HK-2 (cell line): ENCODE data around the gene GGTA1.
"Not testable (repeated sequence)": the region's sequence is repeated elsewhere in the genome, so short reads cannot be mapped to it uniquely, and the experiment has no call there.

Source experiments
- DNase-seq: peaks from one replicate; pipeline ENCODE4 v3.0.0-alpha.2; 2018; ENCODE audit not compliant: unreplicated experiment

Gene GGTA1

DNA sequence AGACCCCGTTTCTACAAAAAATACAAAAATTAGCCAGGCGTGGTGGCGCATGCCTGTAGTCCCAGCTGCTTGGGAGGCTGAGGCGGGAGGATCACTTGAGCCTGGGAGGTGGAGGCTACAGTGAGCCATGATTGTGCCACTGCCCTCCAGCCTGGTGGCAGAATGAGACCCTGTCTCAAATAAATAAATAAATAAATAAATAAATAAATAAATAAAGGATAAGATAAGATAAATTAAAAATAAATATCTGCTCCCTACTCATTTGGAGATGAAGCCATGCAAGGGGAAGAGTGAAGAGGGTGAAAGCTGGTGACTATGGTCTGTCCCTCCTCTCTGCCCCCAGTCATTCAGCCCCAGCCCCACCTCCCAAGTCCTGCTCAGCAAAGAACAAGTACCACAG lies 41.2 kb downstream of the GGTA1 start:
- not testable (repeated sequence) for DNase-seq

DNA sequence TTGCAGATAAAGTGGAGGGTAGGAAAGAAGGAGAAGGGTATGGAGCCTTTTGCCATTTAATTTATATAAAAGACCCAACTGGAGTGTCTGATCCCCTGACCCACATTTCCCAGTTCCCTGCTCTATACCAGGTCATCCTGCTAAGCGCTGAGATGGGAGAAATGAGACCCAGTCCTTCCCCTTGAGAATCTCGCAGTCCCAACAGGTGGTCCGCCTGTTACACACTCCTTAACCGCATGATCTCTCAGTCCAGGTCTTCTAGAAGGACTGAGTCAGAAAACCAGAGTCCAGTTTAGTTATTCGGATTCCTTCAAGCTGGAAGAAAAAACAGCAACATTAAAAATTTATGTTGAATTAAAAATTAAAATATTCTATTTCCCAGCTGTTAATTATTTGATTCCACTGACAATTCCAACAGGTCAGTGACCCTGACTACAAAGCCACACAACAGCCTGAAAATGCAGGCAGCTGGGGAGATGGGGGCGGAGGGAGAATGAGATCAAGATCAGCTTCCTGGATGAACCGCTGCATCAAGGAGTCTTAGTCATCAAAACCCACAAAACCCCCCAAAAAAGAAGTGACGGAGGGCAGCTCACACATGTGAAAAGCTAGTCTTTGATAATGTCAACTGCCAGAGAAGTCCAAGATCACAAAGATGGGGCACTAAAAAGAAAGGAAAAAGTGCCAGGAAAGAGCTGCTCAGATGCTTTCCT lies 44.0 kb downstream of the GGTA1 start:
- no peak for DNase-seq

DNA sequence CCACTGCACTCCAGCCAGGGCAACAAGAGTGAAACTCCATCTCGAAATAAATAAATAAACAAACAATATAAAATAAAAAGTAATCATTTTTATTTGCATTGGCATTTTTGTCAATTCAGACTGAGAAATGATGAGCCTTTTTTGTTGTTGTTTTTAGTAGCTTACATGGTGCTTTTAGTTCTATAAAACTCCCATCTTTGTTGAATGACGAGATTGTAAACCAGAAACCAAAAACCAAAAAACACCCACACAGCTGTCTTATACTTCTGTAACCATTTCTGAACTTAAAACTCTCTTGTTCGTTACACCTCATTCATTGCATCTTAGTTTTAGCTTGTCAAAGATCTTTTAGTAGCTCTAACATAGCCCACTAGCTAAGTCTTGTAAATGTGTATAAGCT lies 44.7 kb downstream of the GGTA1 start:
- no peak for DNase-seq

DNA sequence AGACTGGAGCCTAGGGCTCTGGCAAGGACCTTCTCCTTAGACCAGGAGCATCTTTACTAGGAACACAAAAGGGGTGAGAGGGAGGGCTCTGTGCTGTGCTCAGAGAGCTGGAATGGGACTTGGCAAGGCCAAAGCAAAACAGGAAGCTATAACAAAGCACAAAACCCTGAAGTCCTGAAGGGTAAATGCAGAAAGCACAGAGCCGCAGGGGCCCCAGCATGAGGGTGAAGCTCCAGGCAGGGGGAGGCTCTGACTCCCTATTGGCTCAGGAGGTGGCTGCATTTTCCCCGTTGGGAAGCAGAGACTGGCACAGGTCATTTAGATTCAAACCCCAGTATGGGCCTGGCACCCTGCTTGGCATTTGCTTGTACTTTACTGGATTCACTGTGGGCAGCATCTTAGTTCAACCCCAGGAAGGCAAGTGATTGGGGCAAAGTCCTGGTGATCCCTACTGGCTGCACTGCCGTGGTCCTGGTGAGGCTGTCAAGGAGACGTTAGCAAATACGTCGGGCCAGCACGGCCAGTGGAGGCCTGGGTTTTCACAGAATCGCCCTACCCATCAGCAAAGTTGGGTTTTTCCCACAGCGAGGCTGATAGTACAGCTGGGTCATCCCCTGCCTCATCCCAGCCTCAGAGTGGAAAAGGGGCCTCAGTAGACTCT lies 46.3 kb downstream of the GGTA1 start:
- no peak for DNase-seq

DNA sequence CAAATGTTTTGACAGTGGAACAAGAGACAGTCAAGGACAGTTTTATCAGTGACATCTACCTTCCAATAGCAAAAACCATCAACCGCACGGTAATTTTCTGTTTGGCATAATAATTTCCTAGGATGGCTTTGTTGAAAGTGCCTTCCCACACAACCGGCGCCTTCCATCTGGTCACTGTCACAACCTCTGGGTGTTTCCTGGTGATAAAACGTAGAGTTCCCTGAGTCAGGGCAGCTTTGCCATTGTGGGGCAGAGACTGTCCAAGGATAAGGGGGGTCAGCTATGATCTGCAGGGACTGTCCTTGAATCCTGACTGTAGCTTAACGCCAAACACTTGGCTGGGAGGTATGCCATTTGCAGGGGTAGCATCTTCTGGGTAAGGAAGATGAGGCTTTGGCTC lies 47.6 kb downstream of the GGTA1 start:
- no peak for DNase-seq

DNA sequence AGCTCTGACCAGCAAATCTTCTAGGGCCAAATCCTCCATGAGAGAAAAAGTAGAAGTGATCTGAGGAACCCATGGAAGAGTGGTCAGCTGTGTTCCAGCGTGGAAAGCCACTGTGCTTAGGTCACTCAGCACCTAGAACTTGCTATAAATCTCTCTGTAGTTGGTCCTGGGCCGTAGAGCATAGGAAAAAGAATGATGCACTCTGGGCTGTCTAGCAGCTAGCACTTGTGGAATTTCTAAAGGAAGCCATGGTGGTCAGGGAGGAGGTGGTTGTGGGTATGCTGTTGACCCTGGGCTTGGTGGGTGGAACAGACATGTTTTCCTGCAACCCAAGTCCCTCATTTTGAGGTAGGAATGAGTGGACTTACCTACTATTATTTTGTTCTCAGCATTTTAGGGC lies 48.1 kb downstream of the GGTA1 start:
- no peak for DNase-seq

DNA sequence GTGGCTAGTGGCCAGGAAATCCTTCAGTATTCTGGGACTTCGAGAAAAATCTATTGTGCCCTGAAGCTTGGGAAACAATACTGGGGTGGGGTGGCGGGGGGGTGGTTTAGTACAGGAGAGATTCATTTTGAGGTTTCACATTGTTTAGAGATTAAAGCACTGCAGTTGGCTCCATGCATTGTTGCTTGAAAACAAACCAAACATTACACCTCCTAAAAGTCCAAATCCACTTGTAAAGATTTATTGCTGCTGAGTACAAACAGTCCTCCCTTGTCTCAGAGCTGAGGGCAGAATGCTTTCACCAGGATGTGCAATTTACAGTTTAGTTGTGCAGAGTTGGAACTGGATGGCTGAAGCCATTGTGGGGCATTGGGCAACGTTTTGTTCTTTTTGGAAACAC lies 49.4 kb downstream of the GGTA1 start:
- no peak for DNase-seq

DNA sequence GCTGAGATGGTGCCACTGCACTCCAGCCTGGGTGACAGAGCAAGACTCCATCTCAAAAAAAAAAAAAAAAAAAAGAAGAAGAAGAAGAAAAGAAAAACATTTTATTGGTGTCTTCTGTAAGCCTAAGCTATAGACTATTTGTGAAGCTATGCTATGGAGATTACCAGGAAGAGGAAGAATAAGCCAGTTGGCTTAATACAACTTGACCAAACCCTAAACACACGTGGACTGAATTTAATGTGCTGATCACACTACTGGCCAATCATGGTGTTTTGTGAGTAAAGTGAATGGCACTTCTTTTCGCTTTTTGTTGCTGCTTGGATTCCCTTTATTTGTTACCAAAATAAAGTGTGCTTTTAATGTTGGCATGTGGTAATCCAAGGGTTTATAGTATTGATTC lies 49.9 kb downstream of the GGTA1 start:
- no peak for DNase-seq

DNA sequence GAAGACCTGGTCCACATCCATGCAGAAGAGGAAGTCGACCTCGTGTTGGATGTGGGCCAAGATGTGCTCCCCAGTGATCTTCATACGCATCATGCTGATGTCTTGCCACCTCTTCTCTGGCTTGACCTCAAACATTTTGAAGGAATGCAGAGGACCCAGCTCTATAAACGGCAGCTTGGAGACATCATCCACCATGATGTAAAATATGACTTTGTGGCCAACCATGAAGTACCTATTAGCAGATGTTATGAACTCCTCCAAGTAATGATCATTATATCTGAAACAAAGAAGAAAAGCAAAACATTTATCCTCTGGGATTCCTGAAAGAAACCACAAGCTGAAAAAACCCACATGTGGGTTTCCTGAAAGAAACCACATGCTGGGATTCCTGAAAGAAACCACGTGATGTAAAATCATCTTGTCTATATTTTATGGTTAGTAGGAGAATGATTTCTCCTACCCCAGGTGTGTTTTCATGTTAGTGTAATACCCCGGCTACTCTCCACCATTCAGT lies 52.3 kb downstream of the GGTA1 start:
- DNase-seq, result peak; percentile 24

DNA sequence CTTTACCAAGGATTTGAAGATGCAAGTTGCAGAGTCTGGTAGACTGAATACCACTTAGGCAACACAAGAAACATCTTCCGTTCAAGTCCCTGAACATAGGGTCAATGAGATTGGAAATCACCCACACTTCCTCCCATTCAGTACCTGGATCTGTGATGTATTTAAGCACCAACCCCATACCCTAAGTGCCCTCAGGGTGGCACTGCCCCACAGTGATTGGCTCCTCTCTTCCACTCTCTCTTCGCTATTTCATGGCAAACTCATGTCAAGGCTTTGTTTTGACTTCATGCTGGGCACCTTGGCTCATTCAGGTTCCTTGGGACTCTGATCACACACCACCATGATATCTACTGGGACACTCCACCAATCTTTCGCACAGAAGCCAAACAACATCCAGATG lies 53.7 kb downstream of the GGTA1 start:
- DNase-seq, result no peak

DNA sequence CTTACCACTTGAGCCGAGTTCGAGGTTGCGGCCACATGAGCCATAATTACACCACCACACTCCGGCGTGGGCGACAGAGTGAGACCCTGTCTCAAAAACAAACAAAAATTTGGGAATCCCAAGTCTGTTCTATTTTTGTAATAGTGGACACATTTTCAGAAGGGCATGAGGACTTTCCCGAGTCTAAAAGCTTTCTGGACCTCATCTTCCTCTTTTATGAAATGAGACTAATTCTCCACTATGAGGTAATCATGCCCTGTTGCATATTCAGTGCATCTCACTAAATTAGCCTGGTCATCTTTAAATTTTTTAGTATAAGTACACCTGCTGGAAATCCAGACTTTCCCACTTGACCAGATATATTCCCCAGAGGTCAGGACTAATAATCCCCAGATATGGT lies 55.7 kb downstream of the GGTA1 start:
- DNase-seq, result no peak

DNA sequence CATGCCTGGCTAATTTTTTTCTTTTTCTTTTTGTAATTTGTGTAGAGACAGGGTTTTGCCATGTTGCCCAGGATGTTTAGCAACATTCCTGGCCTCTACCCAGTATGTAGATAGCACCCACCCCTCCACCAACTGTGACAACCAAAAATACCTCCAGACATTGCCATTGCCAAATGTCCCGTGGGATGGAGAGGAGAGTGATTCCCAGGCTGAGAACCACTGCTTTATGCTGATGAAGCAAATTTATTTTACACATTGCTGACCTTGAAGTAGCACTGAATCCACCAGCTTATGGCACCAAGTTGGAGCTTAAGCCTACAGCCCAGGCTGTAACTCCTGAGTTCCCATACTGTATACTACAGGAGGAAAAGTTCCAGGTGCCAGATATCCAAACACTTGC lies 58.5 kb downstream of the GGTA1 start:
- no peak for DNase-seq

DNA sequence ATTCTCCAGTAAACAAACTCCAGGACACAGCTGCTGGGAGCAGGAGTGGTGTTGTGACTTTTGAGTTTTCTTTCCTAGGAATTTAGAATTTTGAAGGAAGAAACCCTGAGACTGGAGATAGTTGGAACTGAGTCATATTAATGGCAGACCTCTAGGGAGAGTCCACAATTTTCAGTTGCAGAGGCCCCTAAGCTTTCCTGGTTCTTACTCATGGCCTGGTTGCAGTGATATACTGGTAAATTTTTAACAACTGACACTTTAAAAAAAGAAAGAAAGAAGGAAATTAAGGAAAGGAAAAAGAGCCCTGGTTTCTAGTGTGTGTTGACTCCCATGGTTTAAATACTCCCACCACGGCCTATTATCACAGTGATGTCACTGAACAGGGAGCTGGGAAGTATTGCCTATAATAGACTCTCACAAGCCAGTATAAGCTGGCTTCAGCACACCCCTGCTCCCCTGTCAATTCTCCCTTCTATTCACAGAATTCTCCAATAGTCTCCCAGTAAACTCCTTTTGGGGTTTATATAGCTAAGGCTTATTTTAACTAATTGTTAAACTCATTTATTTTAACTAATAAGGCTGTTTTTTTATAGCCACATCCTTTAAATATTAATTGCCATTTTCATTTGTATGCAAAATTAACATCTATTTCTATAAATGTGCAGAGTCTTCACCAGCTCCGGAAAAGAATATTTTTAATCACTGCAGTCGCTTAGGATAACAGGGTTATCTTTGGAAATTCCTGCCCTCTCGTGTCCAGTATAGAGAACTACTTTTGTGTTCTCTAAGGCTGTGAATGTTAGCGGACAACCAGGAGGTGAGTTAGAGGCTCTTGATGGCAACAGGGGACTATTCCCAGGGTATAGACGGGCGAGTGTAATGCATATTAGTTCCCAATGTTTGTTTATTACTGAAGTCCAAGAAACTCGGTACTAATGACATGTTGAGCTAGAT lies 59.7 kb downstream of the GGTA1 start:
- peak; percentile 25 for DNase-seq

DNA sequence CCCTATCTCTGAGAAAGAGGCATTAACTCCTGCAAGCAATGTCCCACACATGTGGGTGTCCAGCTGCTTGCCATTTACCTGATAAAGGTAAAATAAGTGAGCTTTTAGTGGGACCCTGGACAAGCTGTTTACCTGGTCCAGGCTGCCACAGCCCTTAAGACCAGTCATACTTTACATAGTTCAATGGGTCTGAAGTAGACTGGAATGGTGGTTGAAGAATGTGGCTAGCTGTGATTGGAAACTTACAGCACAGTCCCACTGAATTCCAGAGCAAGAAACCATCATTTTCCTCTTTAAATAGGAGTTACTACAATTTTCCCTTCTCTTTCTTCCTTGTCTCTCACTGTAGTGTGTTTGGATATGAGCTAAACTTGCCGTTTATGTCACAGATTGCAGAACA lies 60.6 kb downstream of the GGTA1 start:
- DNase-seq, result no peak

DNA sequence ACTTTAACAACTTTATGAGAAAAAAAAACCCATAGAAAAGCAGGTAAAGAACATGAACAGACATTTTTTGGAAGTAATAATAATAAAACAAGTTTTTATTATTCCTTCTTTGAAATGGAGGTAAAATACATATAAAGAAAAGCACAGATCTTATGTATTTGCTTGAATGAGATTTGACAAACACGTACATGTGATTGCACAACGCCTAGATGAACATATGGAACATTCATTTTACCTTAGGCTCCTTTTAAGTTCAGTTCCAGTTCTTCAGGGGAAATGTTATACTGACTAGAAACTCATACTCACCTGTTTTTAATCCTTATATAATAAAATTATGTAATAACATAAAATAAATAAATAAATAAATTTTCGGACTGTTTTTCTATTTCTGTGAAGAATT lies 61.8 kb downstream of the GGTA1 start:
- no peak for DNase-seq

DNA sequence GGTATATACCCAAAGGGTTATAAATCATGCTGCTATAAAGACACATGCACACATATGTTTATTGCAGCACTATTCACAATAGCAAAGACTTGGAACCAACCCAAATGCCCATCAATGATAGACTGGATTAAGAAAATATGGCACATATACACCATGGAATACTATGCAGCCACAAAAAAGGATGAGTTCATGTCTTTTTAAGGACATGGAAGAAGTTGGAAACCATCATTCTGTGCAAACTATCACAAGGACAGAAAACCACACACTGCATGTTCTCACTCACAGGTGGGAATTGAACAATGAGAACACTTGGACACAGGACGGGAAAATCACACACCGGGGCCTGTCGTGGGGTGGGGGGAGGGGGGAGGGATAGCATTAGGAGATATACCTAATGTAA lies 62.6 kb downstream of the GGTA1 start:
- not testable (repeated sequence) for DNase-seq

DNA sequence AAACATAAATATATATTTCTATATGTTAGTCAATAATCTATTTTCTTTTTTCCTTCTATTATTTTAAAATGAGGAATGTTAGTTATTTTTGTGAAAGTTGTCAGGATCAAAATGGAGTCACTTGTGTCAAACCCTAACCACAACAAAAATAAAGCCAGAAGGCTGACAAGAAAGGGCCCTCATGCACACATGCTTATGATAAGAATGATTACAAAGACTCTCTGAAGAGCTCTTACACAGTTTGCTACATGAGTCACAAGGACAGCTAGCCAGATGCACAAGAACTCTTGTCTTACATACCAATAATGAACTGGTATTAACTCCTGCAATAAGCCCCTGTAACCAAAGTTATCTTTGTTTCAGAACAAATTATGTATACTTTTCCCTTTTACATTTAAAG lies 64.7 kb downstream of the GGTA1 start:
- DNase-seq, result no peak

DNA sequence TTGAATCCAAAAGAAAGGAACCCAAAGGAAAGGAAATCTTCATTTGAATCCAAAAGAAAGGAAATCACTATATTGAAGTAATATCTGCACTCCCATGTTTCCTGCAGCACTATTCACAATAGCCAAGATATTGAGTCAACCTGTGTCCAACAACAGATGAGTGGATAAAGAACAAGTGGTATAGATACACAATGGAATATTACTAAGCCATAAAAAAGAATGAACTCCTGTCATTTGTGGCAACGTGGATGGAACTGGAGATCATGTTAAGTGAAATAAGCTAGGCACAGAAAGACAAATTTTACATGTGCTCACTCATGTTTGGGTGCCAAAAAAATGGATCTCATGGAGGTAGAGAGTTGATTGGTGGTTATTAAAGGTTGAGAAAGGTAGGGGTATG lies 71.7 kb downstream of the GGTA1 start:
- no peak for DNase-seq

DNA sequence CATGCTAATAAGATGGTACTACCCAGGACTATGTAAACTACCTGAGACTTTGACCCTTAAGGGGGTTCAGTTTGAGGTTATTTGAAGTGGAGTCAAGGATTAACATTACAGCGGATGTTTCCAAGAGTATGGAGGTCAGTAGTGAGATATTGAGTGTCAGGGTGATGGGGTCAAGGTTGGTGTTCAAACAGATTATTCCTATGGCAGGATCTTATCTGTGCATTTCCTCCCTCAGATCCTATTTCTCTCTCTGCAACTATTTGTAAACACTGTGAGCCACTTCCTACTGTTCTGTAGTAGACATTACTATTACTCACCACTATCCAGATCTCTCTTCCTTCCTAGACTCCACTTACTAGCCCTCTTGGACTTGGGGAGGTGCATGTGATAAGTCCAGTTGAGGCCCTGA lies 75.6 kb downstream of the GGTA1 start:
- DNase-seq, result no peak

DNA sequence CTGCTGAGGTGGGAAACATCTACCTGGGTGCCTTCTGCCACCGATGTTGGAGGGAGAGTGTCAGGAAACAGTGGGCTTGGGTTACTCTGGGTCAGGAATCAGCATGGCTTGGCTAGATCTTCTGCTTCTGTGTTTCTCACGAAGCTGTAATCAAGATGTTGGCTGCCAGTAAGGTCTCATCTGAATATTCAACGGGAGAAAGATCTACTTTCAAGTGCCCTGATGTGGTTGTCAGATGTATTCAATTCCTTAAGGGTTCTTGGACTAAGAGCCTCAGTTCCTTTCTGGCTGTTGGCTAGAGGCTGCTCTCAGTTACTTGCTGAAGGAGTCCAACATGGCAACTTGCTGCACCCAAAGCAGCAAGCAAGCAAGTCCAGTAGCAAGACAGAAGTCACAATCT lies 87.7 kb downstream of the GGTA1 start:
- no peak for DNase-seq

DNA sequence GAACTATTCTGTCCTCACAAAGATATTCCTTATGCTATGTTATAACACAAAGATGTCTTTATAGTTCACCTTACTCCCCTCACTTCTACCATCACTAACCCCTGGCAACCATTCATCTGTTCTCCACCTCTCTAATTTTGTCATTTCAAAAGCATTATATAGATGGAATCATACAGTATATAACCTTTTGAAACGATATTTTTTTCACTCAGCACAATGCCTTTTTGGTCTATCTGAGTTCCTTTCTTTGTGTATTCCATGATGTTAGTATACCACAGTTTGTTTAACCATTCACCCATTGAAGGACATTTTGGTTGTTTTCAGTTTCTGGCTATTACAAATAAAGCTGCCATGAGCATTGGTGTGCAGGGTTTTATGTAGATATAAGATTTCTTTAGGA lies 93.7 kb downstream of the GGTA1 start:
- no peak for DNase-seq
